HCT116 (cell line): ENCODE data around the gene BPIFB6. TPM values are rescaled to one million over a fixed set of nuclear protein-coding genes. Genes with fewer than 3 reads are reported as not detected.

ENCODE experiments used
- ATAC-seq: fragments of 200-7000 bp; cut with Tn5 transposase; 2 replicates; pipeline ENCODE4 v1.9.1; 2020; ENCODE audit warnings: mild to moderate bottlenecking, moderate library complexity
- BruUV-seq: library from RNA; stranded (reverse); fragments of 400-500 nt; replicated peaks from 2 replicates; lab custom pipeline; 2021; lab: Mats Ljungman, UMichigan
- CTCF ChIA-PET: fragments of 300-600 bp; sonication (Branson Sonifier 250); formaldehyde crosslinking; loops from one replicate; lab custom pipeline; 2021; ENCODE audit warnings: antibody characterized with exemption; lab: Charles Lee
- POLR2A ChIA-PET: fragments of 300-600, 350-600 bp; sonication (Branson Sonifier 250); formaldehyde crosslinking; loops from one replicate; lab custom pipeline; 2021; ENCODE audit warnings: antibody characterized with exemption; lab: Charles Lee
- RAD21 ChIA-PET, 2 experiments: fragments of 300-600 bp; sonication (Branson Sonifier 250); formaldehyde crosslinking; loops; one replicate each; lab custom pipeline; 2023; ENCODE audit warnings: low total read pairs in 2 of 2; ENCODE audit not compliant: uncharacterized antibody in 2 of 2, unreplicated experiment in 2 of 2, low non-redundant PET in 1 of 2; lab: Charles Lee
- DNase-seq: peaks from one replicate; pipeline ENCODE4 v3.0.0-alpha.2; 2010; ENCODE audit warnings: low read depth, low spot score
- H2AFZ ChIP-seq: fragments of 200-600 bp; shearing (Covaris generic), sonication (generic); 2 replicates; pipeline ENCODE4 v1.6.1; 2017; ENCODE audit warnings: low read depth, mixed run types, mixed read lengths, antibody characterized with exemption, low read length; ENCODE audit not compliant: poor library complexity, severe bottlenecking
- H3K27ac ChIP-seq: 2 replicates; pipeline ENCODE4 v1.5.1; 2012; ENCODE audit warnings: low read depth, low read length
- H3K27me3 ChIP-seq: fragments of 200-600 bp; sonication (generic); 2 replicates; pipeline ENCODE4 v1.6.1; 2016; ENCODE audit warnings: mixed run types, low read length, mixed read lengths; ENCODE audit not compliant: insufficient read depth
- H3K36me3 ChIP-seq, 2 experiments: fragments of 200-500 bp in 1 of 2; fragments of 200-600 bp in 1 of 2; sonication (Bioruptor generic) in 1 of 2; sonication (generic) in 1 of 2; 2 replicates each; pipeline versions ENCODE4 v1.5.1 to v1.6.1; 2014 to 2016; ENCODE audit warnings: low read length in 2 of 2, inconsistent platforms in 1 of 2, mixed read lengths in 1 of 2, mixed run types in 1 of 2; ENCODE audit not compliant: insufficient read depth in 2 of 2, control insufficient read depth in 1 of 2
- H3K4me1 ChIP-seq, 2 experiments: fragments of 200-600 bp in 1 of 2; sonication (generic) in 1 of 2; 2 replicates each; pipeline versions ENCODE4 v1.5.1 to v1.6.1; 2012 to 2017; ENCODE audit warnings: low read length in 2 of 2, inconsistent platforms in 1 of 2, mild to moderate bottlenecking in 1 of 2, mixed read lengths in 1 of 2, mixed run types in 1 of 2, moderate library complexity in 1 of 2; ENCODE audit not compliant: insufficient read depth in 2 of 2, control insufficient read depth in 1 of 2
- H3K4me2 ChIP-seq: fragments of 200-600 bp; sonication (generic); 2 replicates; pipeline ENCODE4 v1.6.1; 2017; ENCODE audit warnings: mixed run types, low read length, mixed read lengths
- H3K4me3 ChIP-seq, 2 experiments: fragments of 200-600 bp in 1 of 2; sonication (generic) in 1 of 2; replicated peaks in 1 of 2; 2 replicates each; pipeline ENCODE4 v1.5.1; 2011 to 2016; ENCODE audit warnings: low read length in 2 of 2, control low read depth in 1 of 2, low read depth in 1 of 2, mild to moderate bottlenecking in 1 of 2, mixed read lengths in 1 of 2, mixed run types in 1 of 2
- H3K79me2 ChIP-seq: fragments of 200-600 bp; sonication (generic); 2 replicates; pipeline ENCODE4 v1.6.1; 2017; ENCODE audit warnings: mild to moderate bottlenecking, mixed run types, low read length, moderate library complexity, mixed read lengths; ENCODE audit not compliant: insufficient read depth
- H3K9ac ChIP-seq: fragments of 200-600 bp; sonication (generic); 2 replicates; pipeline ENCODE4 v1.6.1; 2016; ENCODE audit warnings: low read length, mixed read lengths
- H3K9me2 ChIP-seq: fragments of 200-600 bp; sonication (generic), shearing (Covaris generic); 2 replicates; pipeline ENCODE4 v1.6.1; 2017; ENCODE audit warnings: mixed run types, mild to moderate bottlenecking, moderate library complexity; ENCODE audit not compliant: insufficient read depth
- H3K9me3 ChIP-seq, 2 experiments: fragments of 200-500 bp in 1 of 2; fragments of 200-600 bp in 1 of 2; sonication (Bioruptor generic) in 1 of 2; sonication (generic) in 1 of 2; 2 replicates each; pipeline ENCODE4 v1.6.1; 2014 to 2017; ENCODE audit warnings: low read length in 2 of 2, mixed read lengths in 2 of 2, inconsistent platforms in 1 of 2, low read depth in 1 of 2, mild to moderate bottlenecking in 1 of 2, mixed run types in 1 of 2, moderate library complexity in 1 of 2; ENCODE audit not compliant: control insufficient read depth in 1 of 2, insufficient read depth in 1 of 2
- H4K20me1 ChIP-seq: fragments of 200-600 bp; sonication (generic), shearing (Covaris generic); 2 replicates; pipeline ENCODE4 v1.6.1; 2017; ENCODE audit warnings: mixed run types, mild to moderate bottlenecking, moderate library complexity; ENCODE audit not compliant: insufficient read depth
- CBX3 ChIP-seq: IDR thresholded peaks from 2 replicates; pipeline ENCODE4 v1.6.1; 2012; ENCODE audit warnings: low read depth
- CEBPB ChIP-seq: IDR thresholded peaks from 2 replicates; pipeline ENCODE4 v1.6.1; 2012; ENCODE audit warnings: low read depth
- ELF1 ChIP-seq: IDR thresholded peaks from 2 replicates; pipeline ENCODE4 v1.6.1; 2012; ENCODE audit warnings: low read depth, borderline replicate concordance
- EZH2 ChIP-seq: fragments of 200-600 bp; sonication (generic); IDR thresholded peaks from 2 replicates; pipeline ENCODE4 v1.6.1; 2017; ENCODE audit warnings: antibody characterized with exemption, mixed run types
- MAX ChIP-seq: IDR thresholded peaks from 2 replicates; pipeline ENCODE4 v1.6.1; 2012
- POLR2AphosphoS5 ChIP-seq: IDR thresholded peaks from 2 replicates; pipeline ENCODE4 v1.6.1; 2011; ENCODE audit warnings: mild to moderate bottlenecking, low read depth, low read length, moderate library complexity
- RAD21 ChIP-seq: IDR thresholded peaks from 2 replicates; pipeline ENCODE4 v1.6.1; 2012; ENCODE audit warnings: low read depth, mild to moderate bottlenecking
- SP1 ChIP-seq: IDR thresholded peaks from 2 replicates; pipeline ENCODE4 v1.6.1; 2012; ENCODE audit warnings: low read depth
- SRF ChIP-seq: IDR thresholded peaks from 2 replicates; pipeline ENCODE4 v1.6.1; 2012; ENCODE audit warnings: low read depth
- TCF7L2 ChIP-seq: IDR thresholded peaks from 2 replicates; pipeline ENCODE4 v1.7.0; 2011; ENCODE audit warnings: borderline replicate concordance, inconsistent platforms; ENCODE audit not compliant: insufficient read depth, insufficient read length; ENCODE audit errors: extremely low read depth
- ZFX ChIP-seq: fragments of 450-650 bp; IDR thresholded peaks from 2 replicates; pipeline ENCODE4 v1.6.1; 2017
- ZNF274 ChIP-seq: fragments of 200-500 bp; sonication (Bioruptor generic); IDR thresholded peaks from 2 replicates; pipeline ENCODE4 v1.6.1; 2014; ENCODE audit warnings: mild to moderate bottlenecking, low read depth, low read length, inconsistent platforms
- intact Hi-C: fragments of 100-400 bp; cut with micrococcal nuclease; formaldehyde crosslinking; loops from 2 replicates; pipeline ENCODE4 v1.10.0; 2022
- total RNA-seq: library from RNA; stranded (reverse); gene quantifications from one replicate; pipeline ENCODE4 v1.2.1, GENCODE V29; 2021; ENCODE audit not compliant: unreplicated experiment
- TF ChIP-seq, protein P1 (sequence below): IDR thresholded peaks from 2 replicates; pipeline ENCODE4 v1.6.1; 2012; ENCODE audit warnings: low read depth
- TF ChIP-seq, protein P2 (sequence below), 3 experiments: fragments of 200-600 bp in 1 of 3; sonication (generic) in 1 of 3; IDR thresholded peaks in 2 of 3; conservative IDR thresholded peaks in 1 of 3; 2 replicates each; pipeline ENCODE4 v1.5.1; 2012 to 2017; ENCODE audit warnings: low read depth in 2 of 3, low read length in 2 of 3, antibody characterized with exemption in 1 of 3, borderline replicate concordance in 1 of 3, control low read depth in 1 of 3, mild to moderate bottlenecking in 1 of 3, mixed read lengths in 1 of 3, mixed run types in 1 of 3, moderate library complexity in 1 of 3; ENCODE audit not compliant: insufficient read depth in 1 of 3
- TF ChIP-seq, protein P3 (sequence below): IDR thresholded peaks from 2 replicates; pipeline ENCODE4 v1.6.1; 2012

The BPIFB6 gene
- total RNA-seq, 1 experiment from 2014 or later, result not detected

GRCh38 chr20:33084722-33085121 lies 53.3 kb downstream of the BPIFB6 start:
- CTCF ChIA-PET, result no interaction called here
- Histone ChIP-seq H4K20me1 (no peaks in the 10 kb centered on the region), H3K4me2 (no peak overlapping the region), H3K27me3 (peaks cover 4% of the 10 kb centered on the region; the same call in 1 of the 2 replicates), H2AFZ (no peak overlapping the region), H3K36me3 (no peaks in the 10 kb centered on the region), H3K9me3 (no peaks in the 10 kb centered on the region), H3K9me2 (no peaks in the 10 kb centered on the region), H3K27ac (no peak overlapping the region), H3K79me2 (no peaks in the 10 kb centered on the region), H3K4me3 (no peak overlapping the region), H3K9ac (no peak overlapping the region), H3K4me1 (no peaks in the 10 kb centered on the region)
- RAD21 ChIA-PET, result no interaction called here
- intact Hi-C loops, result no loop called here
- BruUV-seq, result no TSS peak
- no peak for TF ChIP-seq SP1
- no peak for TF ChIP-seq POLR2AphosphoS5
- TF ChIP-seq EZH2, result no peak
- TF ChIP-seq ZNF274, result no peak
- no peak for TF ChIP-seq TCF7L2
- no peak for TF ChIP-seq RAD21
- no peak for TF ChIP-seq CBX3
- TF ChIP-seq ELF1, result no peak
- POLR2A ChIA-PET, result no interaction called here
- ATAC-seq (no peak), DNase-seq (no peak)

- Histone ChIP-seq H3K4me3 (no peak overlapping the region), H3K4me1 (no peaks in the 10 kb centered on the region), H4K20me1 (no peaks in the 10 kb centered on the region), H3K27ac (no peak overlapping the region), H3K9me3 (no peaks in the 10 kb centered on the region), H3K36me3 (no peaks in the 10 kb centered on the region), H3K4me2 (no peak overlapping the region), H3K9me2 (no peaks in the 10 kb centered on the region), H3K79me2 (no peaks in the 10 kb centered on the region), H3K27me3 (peaks cover 4% of the 10 kb centered on the region; the same call in 1 of the 2 replicates), H3K9ac (no peak overlapping the region), H2AFZ (no peak overlapping the region)
- ATAC-seq (no peak), DNase-seq (no peak)
- BruUV-seq, result no TSS peak
- ChIA-PET POLR2A (interaction anchor here (1.0 kb wide), 1 partner anchor 10 kb away, joined by 3 read pairs; no protein-coding TSS in a partner anchor), RAD21 (no interaction called here), CTCF (interaction anchor here (1.8 kb wide), 1 partner anchor 10 kb away, joined by 6 read pairs; no protein-coding TSS in a partner anchor)
- intact Hi-C loops, result no loop called here
- TF ChIP-seq CEBPB (no peak), MAX (no peak), RAD21 (no peak), ZFX (no peak), ZNF274 (no peak), SRF (no peak)
- TF ChIP-seq, protein P1, sequence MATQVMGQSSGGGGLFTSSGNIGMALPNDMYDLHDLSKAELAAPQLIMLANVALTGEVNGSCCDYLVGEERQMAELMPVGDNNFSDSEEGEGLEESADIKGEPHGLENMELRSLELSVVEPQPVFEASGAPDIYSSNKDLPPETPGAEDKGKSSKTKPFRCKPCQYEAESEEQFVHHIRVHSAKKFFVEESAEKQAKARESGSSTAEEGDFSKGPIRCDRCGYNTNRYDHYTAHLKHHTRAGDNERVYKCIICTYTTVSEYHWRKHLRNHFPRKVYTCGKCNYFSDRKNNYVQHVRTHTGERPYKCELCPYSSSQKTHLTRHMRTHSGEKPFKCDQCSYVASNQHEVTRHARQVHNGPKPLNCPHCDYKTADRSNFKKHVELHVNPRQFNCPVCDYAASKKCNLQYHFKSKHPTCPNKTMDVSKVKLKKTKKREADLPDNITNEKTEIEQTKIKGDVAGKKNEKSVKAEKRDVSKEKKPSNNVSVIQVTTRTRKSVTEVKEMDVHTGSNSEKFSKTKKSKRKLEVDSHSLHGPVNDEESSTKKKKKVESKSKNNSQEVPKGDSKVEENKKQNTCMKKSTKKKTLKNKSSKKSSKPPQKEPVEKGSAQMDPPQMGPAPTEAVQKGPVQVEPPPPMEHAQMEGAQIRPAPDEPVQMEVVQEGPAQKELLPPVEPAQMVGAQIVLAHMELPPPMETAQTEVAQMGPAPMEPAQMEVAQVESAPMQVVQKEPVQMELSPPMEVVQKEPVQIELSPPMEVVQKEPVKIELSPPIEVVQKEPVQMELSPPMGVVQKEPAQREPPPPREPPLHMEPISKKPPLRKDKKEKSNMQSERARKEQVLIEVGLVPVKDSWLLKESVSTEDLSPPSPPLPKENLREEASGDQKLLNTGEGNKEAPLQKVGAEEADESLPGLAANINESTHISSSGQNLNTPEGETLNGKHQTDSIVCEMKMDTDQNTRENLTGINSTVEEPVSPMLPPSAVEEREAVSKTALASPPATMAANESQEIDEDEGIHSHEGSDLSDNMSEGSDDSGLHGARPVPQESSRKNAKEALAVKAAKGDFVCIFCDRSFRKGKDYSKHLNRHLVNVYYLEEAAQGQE, result no peak
- TF ChIP-seq, protein P2, sequence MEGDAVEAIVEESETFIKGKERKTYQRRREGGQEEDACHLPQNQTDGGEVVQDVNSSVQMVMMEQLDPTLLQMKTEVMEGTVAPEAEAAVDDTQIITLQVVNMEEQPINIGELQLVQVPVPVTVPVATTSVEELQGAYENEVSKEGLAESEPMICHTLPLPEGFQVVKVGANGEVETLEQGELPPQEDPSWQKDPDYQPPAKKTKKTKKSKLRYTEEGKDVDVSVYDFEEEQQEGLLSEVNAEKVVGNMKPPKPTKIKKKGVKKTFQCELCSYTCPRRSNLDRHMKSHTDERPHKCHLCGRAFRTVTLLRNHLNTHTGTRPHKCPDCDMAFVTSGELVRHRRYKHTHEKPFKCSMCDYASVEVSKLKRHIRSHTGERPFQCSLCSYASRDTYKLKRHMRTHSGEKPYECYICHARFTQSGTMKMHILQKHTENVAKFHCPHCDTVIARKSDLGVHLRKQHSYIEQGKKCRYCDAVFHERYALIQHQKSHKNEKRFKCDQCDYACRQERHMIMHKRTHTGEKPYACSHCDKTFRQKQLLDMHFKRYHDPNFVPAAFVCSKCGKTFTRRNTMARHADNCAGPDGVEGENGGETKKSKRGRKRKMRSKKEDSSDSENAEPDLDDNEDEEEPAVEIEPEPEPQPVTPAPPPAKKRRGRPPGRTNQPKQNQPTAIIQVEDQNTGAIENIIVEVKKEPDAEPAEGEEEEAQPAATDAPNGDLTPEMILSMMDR (IDR thresholded peaks at IDR 0.05 in 2 of 3, conservative IDR thresholded peaks at IDR 0.05 in 1 of 3; ENCODE audit: borderline replicate concordance in 1 of 3, insufficient read depth in 1 of 3, low read depth in 2 of 3, low read length in 2 of 3), result no peak
- TF ChIP-seq, protein P3, sequence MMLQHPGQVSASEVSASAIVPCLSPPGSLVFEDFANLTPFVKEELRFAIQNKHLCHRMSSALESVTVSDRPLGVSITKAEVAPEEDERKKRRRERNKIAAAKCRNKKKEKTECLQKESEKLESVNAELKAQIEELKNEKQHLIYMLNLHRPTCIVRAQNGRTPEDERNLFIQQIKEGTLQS, result no peak
These were observed 54.7 kb downstream of the BPIFB6 start for GRCh38 chr20:33086052-33086722.
